Measurements from ENCODE around the gene LRP10. TPM values are rescaled to one million over a fixed set of nuclear protein-coding genes. Genes with fewer than 3 reads are reported as not detected.

Gene LRP10
- total and polyA plus RNA-seq, 4 donors: 25.7 to 148 (median 94.0) TPM

DNA sequence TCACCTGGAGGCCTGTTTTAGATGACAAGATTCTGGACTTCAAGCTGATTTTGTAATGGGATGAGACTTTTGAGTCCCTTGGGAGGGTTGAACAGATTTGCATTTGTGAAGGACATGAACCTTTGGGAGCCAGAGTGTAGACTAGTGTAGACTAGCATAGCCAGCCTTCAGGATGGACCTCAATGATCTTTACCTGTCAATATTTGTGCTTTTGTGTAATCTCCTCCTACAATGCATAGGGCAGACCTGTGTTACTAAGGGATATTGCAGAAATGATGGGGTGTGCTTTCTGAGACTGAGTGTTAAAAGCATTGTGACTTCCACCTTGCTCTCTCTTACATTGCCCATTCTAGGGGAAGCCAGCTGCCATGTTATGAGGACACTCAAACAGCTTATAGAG lies 9.9 kb upstream of the LRP10 start:
- Histone ChIP-seq H3K27me3 (ENCODE audit: control insufficient read depth in 3 of 3, insufficient read depth in 3 of 3, low read length in 2 of 3) (no peaks in the 10 kb centered on the region), H3K4me3 (no peak overlapping the region), H3K36me3 (ENCODE audit: control insufficient read depth in 4 of 4, insufficient read depth in 4 of 4, low read length in 4 of 4) (no peaks in the 10 kb centered on the region), H3K9me3 (ENCODE audit: control insufficient read depth in 4 of 4, insufficient read depth in 3 of 4, low read length in 3 of 4) (peaks cover 0 to 3% (median 0%) of the 10 kb centered on the region in 4 donors), H3K27ac (ENCODE audit: low read depth in 1 of 2, low read length in 1 of 2) (no peak overlapping the region), H3K9ac (ENCODE audit: insufficient read depth in 1 of 2, low read length in 2 of 2) (no peak overlapping the region), H3K4me1 (ENCODE audit: control insufficient read depth in 5 of 5, insufficient read depth in 5 of 5, low read length in 5 of 5) (peaks cover 0 to 2% (median 0%) of the 10 kb centered on the region in 5 donors)
- DNase-seq (no peak), ATAC-seq (ENCODE audit: insufficient read depth, low FRiP score) (no peak)
- no peak for TF ChIP-seq CTCF (IDR thresholded peaks at IDR 0.05; ENCODE audit: control extremely low read depth, extremely low read depth)

GRCh38 chr14:22864979-22865378 lies 6.6 kb upstream of the LRP10 start:
- ATAC-seq (ENCODE audit: insufficient read depth, low FRiP score) (no peak), DNase-seq (no peak)

DNA sequence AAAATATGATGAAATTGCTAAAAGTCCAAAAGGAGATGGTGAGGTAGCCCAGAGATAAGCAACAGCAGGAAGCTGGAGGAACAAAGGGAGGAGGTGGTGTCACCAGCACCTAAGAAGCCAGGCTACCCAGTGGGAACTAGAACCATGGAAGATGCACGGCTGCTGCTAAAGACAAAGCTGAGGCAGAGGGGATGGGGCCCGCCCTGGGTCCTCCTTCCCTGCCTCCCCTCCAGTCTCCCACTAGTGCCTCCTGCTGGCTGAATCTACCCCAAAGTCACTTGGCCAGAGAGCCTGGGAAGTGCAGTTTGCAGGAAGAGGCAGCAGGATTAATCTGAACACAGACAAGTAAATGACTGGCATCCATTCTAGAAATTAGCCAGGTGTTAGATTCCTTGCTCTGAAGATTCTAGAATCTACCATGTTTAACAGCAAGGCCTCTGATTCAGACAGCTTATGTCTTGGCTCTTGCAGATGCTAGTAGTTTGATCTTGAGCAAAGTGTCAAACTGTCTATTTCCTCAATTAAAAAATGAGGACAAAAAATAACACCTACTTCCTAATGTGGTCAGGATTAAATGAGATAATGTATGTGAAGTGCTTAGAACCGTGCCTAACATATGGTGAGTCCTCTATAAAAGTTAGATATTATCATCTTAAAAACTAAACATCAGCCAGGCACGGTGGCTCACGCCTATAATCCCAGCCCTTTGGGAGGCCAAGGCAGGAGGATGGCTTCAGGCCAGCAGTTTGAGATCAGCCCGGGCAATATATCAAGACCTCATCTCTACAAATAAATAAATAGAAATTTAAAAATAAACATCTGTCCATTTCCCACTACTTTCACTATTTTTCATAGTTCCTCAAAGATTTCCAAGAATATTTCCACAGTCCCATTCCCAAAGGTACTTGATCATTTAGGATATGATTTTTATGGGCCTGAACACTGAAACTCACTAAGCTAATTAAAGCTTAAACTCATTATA lies 5.8 kb upstream of the LRP10 start:
- no peaks in the 10 kb centered on the region for H3K9me3 ChIP-seq (ENCODE audit: control insufficient read depth in 4 of 4, insufficient read depth in 3 of 4, low read length in 3 of 4)
- peak overlapping the region in 1 of 2 donors; percentile 27 for H3K9ac ChIP-seq (ENCODE audit: insufficient read depth in 1 of 2, low read length in 2 of 2)
- no peak overlapping the region for H3K4me3 ChIP-seq
- no peak overlapping the region for H3K27ac ChIP-seq (ENCODE audit: low read depth in 1 of 2, low read length in 1 of 2)
- ATAC-seq (ENCODE audit: insufficient read depth, low FRiP score) (no peak), DNase-seq (no peak)
- no peaks in the 10 kb centered on the region for H3K36me3 ChIP-seq (ENCODE audit: control insufficient read depth in 4 of 4, insufficient read depth in 4 of 4, low read length in 4 of 4)
- H3K27me3 ChIP-seq (ENCODE audit: control insufficient read depth in 3 of 3, insufficient read depth in 3 of 3, low read length in 2 of 3): no peaks in the 10 kb centered on the region
- peaks cover 0 to 4% (median 1%) of the 10 kb centered on the region in 5 donors for H3K4me1 ChIP-seq (ENCODE audit: control insufficient read depth in 5 of 5, insufficient read depth in 5 of 5, low read length in 5 of 5)
- no peak for TF ChIP-seq CTCF (IDR thresholded peaks at IDR 0.05; ENCODE audit: control extremely low read depth, extremely low read depth)
- 64 to 70% methylated on average over 6 of the region's 6 CpGs for WGBS, 2 donors

More at GRCh38 chr14:22864979-22865378, 6.6 kb upstream of the LRP10 start:
- TF ChIP-seq CTCF (IDR thresholded peaks at IDR 0.05; ENCODE audit: control extremely low read depth, extremely low read depth): no peak
- H3K4me1 ChIP-seq (ENCODE audit: control insufficient read depth in 5 of 5, insufficient read depth in 5 of 5, low read length in 5 of 5): peaks cover 0 to 2% (median 0%) of the 10 kb centered on the region in 5 donors
- no peak overlapping the region for H3K27ac ChIP-seq (ENCODE audit: low read depth in 1 of 2, low read length in 1 of 2)
- no peak overlapping the region for H3K9ac ChIP-seq (ENCODE audit: insufficient read depth in 1 of 2, low read length in 2 of 2)
- no peaks in the 10 kb centered on the region for H3K27me3 ChIP-seq (ENCODE audit: control insufficient read depth in 3 of 3, insufficient read depth in 3 of 3, low read length in 2 of 3)
- WGBS, 2 donors: 85 to 92% methylated on average over 4 of the region's 4 CpGs
- H3K4me3 ChIP-seq: no peak overlapping the region
- no peaks in the 10 kb centered on the region for H3K36me3 ChIP-seq (ENCODE audit: control insufficient read depth in 4 of 4, insufficient read depth in 4 of 4, low read length in 4 of 4)
- no peaks in the 10 kb centered on the region for H3K9me3 ChIP-seq (ENCODE audit: control insufficient read depth in 4 of 4, insufficient read depth in 3 of 4, low read length in 3 of 4)
